Stimulated activated CD8-positive, alpha-beta memory T cell treated with anti-CD3 and anti-CD28 coated beads, Interleukin-4, amount 100 ng/mL, for 1 hour (primary cell): Measurements from ENCODE around the gene BSND.

ENCODE experiments used
- DNase-seq, 2 donors: peaks; one replicate each; pipeline ENCODE4 v3.0.0-alpha.2; 2020; ENCODE audit warnings: low read depth in 2 of 2, low spot score in 1 of 2

BSND gene

DNA sequence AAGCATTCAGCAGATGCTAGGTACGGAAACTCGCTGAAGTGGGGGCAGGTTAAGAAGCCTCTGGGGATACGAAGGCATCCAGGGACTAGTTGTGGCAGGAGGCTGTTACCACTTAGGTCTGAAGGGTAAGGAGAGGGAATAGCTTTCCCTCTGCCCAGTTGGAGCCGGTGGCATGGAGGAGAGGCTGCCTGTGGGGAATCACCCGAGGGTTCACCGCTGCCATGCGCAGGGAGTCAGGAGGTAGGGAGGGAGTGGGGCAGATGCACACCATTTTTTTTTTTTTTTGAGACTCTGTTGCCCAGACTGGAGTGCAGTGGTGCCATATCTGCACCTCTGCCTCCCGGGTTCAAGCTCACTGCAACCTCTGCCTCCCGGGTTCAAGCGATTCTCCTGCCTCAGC is 46.7 kb downstream of the BSND start:
- DNase-seq = no peak

DNA sequence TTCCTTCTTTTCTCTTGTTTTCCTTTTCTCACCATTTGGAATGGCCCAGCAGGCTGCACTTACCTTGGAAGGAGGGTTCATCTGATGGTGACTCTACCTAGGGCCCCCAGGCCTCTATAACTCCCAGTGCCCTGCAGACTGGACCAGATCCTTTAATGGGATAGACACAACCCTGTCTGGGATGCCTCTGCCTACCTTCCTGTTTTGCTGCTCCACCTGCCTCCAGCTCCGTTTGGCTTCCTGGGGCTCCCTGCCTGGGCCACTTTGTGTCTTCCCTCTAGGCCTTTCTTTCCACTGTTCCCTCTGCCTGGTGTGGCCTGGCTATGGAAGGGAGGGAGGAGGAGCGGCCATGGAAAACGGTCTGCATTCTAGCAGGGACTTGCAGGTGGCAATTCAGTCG is 48.1 kb downstream of the BSND start:
- no peak for DNase-seq

DNA sequence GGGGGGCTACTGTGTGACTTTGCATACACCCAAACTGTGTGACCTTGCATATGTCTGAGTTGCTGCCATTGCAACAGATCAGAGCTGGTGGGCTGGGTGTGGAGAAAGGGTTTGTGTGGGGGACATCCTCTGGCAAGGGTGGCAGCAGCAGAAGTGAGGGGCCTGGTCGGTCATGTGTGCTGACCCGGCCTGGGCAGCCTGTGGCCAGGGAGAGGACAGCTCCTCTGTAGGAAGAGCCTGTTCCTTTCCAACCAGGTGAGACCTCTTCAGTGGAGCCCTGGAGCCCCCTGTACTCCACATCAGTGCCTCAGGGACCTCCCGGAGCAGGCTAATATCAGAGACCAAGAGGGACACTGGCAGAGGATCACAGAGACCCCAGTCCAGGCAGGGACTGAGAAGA is 48.9 kb downstream of the BSND start:
- no peak for DNase-seq

DNA sequence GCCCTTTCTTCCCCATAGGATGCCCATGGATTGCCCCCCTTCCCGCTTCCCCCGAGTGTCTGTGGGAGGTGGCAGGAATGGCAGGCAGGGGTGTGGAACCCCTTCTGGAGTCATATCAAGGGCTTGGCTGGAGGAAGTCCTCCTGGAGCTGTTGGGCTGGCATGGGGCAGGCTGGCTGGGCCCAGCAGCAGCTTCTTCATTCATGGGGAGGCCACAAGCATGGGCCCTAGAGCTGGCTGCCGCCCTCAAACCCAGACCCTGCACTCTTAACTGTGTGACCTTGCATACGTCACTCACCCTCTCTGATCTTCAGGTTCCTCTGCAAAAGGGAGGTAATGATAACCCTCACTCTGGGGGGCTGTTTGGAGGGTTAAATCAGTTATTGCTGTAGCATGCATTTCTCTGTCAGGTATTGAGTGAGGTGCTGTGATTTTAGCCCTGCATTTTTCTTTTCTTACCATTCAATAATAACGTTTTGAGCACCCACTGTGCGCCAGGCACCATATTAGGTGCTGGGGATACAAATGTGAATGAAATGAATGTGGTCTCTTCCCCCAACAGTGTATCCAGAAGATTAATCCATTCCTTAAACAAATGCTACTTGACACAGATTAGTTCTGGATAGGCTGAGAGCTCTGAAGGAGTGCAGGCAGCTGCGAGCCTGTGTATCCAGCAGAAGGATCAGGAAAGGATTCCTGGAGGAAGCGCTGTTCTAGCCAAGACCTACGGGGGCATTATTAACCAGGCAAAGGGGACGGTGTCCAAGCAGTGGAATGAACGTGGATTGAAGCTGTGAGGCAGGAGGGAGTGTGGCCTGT is 49.9 kb downstream of the BSND start:
- DNase-seq = no peak

DNA sequence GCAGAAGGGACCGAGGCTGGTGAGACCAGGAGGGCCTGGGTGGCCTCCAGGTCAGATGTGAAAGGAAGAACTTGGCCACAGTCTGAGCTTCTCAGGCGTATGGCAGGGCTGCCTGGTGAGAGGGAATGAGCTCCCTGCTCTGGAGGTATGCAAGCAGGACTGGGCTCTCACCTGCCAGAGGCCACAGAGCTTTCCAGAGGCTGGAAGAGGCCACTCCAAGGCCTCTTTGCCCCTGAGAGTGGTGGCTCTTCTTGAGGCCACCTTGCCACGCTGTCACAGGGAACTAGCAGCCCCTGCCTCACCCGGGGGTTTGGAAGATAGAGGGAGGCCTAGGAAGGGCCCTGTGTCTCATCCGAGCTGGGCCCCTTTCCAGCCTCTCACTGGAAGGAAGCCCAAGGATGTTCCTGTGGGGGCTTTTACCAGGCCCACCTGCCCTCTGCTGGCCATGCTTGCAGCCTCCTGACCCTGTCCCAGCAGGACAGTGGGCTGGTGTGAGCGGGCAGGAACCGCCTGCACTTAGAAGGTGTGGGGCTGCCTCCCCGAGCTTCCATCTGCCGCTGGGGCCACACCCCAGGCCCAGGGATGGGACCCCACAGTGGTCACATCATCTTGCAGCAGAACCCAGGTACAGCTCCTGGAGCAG is 50.7 kb downstream of the BSND start:
- DNase-seq = no peak

DNA sequence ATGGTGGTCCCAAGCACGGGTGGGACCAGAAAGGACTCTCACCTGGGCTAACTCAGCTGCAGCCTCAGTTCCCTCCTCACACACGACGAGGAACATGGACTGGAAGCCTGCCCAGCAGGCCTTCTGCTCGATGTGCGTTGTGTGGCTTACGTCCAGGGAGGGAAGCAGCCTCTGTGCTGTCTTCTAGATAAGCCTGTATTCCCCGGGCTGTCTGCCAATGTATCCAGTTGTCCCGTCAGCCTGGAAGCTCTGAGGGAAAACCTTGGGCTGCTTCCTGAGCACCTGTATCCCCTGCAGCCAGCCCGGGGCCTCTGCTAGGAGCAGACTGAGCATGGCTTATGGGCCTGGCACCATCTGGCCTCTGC is 51.2 kb downstream of the BSND start:
- DNase-seq = no peak

GRCh38 chr1:55050283-55050682 is 51.5 kb downstream of the BSND start:
- DNase-seq = no peak

DNA sequence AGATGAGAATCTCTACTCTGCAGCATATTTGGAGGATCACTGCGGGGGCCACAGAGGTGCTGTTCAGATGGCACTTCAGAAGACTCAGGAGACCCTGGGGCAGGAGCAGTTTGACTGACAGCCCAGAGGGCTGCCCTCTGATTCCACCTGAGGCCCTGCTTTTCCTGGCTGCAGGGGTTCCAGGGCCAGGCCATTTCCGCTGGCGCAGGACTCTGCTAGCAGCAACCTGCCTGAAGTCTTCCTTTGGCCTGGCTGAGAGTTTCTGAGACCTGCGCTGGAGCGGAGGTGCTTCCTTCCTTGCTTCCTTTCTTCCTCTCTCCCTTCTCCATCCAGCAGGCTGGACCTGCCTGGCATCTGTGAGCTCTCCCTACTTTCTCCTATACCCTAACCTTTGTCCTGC is 52.4 kb downstream of the BSND start:
- DNase-seq = no peak

GRCh38 chr1:55051621-55052020 is 52.9 kb downstream of the BSND start:
- no peak for DNase-seq

DNA sequence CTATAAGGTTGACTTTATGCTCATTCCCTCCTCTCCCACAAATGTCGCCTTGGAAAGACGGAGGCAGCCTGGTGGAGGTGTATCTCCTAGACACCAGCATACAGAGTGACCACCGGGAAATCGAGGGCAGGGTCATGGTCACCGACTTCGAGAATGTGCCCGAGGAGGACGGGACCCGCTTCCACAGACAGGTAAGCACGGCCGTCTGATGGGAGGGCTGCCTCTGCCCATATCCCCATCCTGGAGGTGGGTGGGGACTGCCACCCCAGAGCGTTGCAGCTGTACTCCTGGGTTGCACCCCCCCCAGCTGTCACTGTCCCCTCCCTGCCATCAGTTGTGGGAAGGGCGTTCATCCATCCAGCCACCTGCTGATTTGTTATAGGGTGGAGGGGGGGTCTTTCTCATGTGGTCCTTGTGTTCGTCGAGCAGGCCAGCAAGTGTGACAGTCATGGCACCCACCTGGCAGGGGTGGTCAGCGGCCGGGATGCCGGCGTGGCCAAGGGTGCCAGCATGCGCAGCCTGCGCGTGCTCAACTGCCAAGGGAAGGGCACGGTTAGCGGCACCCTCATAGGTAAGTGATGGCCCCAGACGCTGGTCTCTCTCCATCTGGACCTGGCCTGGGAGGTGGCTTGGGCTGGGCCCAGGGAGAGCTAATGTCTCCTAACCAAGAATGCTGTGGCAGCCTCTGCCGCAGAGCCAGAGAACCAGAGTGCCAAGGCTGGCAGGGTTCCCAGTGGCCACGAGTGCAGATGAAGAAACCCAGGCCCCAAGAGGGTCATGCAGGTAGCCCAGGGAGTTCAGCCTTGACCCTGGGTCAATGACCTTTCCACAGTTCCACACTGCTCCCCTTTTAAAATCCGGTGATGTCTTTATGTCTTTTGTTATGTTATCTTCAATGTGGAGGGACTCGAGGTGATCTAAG is 53.7 kb downstream of the BSND start:
- DNase-seq = no peak

DNA sequence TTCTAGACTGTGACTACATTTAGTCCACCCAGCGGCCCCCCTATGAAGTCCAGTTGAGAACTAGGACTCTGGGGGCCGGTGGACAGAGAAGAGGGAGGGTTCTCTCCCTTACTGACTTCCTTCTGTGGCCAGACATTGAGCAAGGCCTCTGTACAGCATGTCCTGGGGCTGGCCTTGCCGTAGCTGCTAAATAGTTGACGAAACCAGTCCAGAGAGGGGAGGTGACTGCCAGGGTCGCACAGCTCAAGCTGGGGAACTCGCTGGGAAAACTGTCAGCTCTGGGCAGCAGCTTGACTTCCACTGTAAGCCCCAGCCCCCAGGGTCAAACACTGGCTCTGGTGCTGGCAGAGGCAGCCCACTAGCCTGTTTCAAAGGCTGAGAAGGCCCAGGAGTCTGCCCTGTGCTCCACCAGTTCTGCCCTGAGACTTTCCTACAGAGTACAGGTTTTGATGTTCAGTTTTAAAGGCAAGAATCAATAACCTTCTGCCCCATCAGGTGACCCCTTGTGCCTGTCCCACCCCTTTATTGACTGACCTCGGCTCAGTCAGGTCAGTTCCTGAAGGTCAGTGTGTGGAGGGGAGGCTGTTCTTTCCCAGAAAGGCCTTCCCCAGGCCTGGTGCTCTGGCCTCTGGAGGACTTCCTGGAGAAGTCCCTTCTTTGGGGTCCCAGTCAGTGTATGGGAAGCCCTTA is 54.7 kb downstream of the BSND start:
- no peak for DNase-seq

- DNase-seq = no peak
Measured at GRCh38 chr1:55054396-55054795, 55.7 kb downstream of the BSND start.

DNA sequence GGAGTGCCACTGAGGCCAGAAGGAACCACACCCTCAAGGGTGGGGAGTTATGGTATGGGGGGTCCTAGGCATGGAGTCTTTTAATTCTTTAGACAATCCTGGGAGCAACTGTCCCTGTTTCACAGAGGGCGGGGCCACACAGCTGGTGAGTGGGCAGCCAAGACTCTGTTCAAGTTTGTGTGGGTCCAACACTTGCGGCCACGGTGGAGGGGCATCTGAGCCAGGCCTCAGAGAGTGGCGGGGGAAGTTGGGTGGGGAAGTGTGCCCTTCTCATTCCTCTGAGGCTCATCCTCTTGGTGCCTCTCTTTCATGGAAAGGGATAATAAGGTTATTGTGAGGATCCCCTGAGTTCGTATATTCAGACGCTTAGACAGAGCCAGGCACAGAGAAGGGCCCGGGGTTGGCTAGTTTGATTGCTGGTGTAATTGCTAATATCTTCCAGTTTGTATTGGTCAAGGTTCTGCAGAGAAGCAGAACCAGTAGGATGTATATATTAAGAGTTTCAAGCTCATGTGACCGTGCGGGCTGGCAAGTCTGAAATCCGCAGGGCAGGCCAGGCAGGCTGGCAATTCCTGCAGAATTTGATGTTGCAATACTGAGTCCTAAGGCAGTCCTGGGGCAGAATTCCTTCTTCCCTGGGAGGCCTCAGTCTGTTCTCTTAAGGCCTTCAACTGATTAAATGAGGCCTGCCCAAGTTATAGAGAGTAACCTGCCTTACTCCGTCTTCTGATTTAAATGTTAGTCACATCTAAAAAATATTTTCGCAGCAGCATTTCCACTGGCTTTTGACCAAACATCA is 56.5 kb downstream of the BSND start:
- DNase-seq = no peak

DNA sequence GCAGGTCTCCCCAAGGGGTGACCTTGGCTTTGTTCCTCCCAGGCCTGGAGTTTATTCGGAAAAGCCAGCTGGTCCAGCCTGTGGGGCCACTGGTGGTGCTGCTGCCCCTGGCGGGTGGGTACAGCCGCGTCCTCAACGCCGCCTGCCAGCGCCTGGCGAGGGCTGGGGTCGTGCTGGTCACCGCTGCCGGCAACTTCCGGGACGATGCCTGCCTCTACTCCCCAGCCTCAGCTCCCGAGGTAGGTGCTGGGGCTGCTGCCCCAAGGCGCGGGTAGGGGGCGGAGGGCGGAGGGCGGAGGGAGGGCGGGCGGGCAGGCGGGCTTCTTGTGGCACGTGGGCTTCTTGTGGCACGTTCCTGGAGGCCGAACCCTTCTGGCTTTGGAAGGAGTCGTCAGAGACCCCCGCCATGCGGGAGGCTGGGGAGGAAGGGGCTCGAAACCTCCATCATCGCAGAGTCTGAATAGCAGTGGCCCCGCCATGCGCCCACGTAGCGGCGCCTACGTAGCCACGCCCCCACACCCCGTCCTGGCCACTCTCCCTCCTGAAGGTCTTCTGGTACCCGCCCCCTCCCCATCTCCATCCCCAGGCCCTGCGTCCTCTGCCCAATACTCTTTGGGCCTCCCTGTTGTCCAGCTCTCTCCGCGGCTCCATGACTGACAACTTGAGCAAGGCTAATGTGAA is 57.4 kb downstream of the BSND start:
- no peak for DNase-seq

- DNase-seq = no peak
Measured at GRCh38 chr1:55056632-55056992, 57.9 kb downstream of the BSND start.

GRCh38 chr1:55057270-55057955 is 58.7 kb downstream of the BSND start:
- no peak for DNase-seq

DNA sequence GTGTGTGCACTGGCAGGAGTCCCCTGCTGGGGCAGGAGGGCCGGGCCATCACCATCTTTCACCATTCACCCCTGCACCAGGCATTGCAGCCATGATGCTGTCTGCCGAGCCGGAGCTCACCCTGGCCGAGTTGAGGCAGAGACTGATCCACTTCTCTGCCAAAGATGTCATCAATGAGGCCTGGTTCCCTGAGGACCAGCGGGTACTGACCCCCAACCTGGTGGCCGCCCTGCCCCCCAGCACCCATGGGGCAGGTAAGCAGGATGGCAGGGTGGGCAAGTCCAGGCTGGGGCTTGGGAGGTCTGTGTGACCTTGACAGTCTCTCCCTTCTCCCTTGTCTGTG is 59.2 kb downstream of the BSND start:
- no peak for DNase-seq

DNA sequence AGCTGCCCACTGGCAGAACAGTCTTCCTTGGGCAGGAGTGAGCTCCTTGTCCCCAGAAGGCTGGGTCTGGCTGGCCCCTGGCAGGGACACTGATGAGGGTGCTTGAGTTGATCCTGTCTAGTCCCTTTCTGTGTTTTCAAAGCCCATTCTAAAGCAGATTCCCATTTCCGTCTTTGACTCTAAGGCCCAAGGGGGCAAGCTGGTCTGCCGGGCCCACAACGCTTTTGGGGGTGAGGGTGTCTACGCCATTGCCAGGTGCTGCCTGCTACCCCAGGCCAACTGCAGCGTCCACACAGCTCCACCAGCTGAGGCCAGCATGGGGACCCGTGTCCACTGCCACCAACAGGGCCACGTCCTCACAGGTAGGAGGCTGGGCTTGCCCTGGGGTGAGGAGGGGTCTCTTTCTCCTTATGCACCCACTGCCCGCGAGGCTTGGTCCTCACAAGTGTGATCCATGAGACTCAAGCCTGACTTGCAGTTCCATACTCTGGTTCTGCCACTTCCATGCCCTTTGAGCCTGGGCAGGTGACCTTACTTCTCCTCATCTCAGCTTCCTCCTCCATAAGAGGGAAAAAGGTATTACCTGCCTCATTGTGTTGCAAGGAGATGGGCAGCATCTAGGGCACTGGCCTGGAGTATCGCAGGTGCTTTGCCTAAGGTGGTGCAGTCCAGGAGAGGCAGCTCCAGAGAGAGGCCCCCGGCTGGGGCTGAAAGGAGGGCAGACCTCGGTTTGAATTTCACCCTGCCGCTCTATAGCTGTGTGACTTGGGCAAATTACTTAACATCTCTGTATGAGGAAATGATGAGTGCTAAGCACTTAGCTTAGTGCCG is 60.8 kb downstream of the BSND start:
- no peak for DNase-seq
